OCI-LY7 (cell line): Measurements from ENCODE around the gene KISS1R.

Experiments used
- EZH2phosphoT487 ChIP-seq: fragments of 200-600 bp; sonication (generic); IDR thresholded peaks from 2 replicates; pipeline ENCODE4 v1.6.1; 2018; ENCODE audit warnings: low read depth, borderline replicate concordance, mild to moderate bottlenecking, mixed run types, antibody characterized with exemption, low read length, moderate library complexity, mixed read lengths
- TF ChIP-seq, protein P1 (sequence below): fragments of 200-600 bp; sonication (generic); conservative IDR thresholded peaks from 2 replicates; pipeline ENCODE4 v1.5.1; 2014; ENCODE audit warnings: mild to moderate bottlenecking, antibody characterized with exemption, low read length, moderate library complexity, mixed read lengths

DNA sequence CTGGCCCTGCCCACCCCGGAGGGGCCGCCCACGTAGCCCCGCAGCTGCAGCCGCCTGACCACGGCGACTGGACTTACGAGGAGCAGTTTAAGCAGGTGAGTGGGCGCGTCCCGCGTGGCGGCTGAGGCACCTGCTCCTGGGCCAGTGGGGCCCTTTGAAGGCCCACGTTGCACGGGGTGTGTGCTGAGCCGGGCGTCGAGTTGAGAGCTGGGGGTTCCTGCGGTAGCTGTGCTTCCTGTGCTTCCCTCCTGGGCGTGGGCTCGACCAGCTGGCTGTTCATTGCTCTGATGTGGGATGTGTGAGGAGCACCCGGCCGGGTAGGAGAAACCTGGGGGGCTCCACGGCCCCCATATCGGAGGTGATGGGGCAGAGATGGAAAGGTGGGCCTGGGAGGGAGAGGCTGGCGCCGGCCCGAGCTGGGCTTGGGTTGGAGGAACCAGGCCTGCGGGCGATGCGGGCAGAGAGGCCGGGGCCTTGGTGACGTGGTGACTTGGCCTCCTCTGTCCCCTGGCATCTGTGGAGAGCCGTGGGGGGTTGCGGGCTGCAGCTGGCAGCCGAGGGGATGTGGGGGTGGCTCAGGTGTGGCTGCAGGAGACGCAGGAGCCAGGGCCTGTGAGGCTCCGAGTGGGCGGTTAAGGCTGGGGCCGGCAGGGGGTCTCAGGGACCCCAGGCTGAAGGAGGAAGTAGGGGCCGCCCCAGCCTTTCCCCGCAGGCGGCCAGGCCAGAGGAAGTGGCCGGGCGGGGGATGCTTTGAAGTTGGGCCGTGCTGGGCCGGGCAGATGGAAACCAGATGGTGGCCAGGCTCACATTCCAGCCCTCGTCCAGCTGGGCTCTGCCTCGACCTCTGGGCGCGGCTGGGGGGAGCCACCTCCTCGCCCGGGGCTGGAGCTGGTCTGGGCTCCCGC is 15.8 kb downstream of the KISS1R start:
- TF ChIP-seq, protein P1, sequence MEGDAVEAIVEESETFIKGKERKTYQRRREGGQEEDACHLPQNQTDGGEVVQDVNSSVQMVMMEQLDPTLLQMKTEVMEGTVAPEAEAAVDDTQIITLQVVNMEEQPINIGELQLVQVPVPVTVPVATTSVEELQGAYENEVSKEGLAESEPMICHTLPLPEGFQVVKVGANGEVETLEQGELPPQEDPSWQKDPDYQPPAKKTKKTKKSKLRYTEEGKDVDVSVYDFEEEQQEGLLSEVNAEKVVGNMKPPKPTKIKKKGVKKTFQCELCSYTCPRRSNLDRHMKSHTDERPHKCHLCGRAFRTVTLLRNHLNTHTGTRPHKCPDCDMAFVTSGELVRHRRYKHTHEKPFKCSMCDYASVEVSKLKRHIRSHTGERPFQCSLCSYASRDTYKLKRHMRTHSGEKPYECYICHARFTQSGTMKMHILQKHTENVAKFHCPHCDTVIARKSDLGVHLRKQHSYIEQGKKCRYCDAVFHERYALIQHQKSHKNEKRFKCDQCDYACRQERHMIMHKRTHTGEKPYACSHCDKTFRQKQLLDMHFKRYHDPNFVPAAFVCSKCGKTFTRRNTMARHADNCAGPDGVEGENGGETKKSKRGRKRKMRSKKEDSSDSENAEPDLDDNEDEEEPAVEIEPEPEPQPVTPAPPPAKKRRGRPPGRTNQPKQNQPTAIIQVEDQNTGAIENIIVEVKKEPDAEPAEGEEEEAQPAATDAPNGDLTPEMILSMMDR, result no peak
- no peak for TF ChIP-seq EZH2phosphoT487
